Subcutaneous adipose tissue (tissue), 4 donors: ENCODE results near the gene BTN3A1. TPM values are rescaled to one million over a fixed set of nuclear protein-coding genes. Genes with fewer than 3 reads are reported as not detected.

Source experiments
- total RNA-seq, 4 donors: library from RNA; depleted of rRNA; stranded (reverse); fragments of >200 nt; gene quantifications; one replicate each; pipeline ENCODE4 v1.1.0, GENCODE V29; 2016
- TF ChIP-seq, protein P1 (sequence below): fragments of 450-650 bp; IDR thresholded peaks from one replicate; pipeline ENCODE4 v1.5.1; 2016; ENCODE audit warnings: low read depth, mild to moderate bottlenecking, control low read depth, antibody characterized with exemption, moderate library complexity

Gene BTN3A1
- total RNA-seq, 4 donors from 2014 or later, result 9.6 to 25.2 (median 16.5) TPM

DNA sequence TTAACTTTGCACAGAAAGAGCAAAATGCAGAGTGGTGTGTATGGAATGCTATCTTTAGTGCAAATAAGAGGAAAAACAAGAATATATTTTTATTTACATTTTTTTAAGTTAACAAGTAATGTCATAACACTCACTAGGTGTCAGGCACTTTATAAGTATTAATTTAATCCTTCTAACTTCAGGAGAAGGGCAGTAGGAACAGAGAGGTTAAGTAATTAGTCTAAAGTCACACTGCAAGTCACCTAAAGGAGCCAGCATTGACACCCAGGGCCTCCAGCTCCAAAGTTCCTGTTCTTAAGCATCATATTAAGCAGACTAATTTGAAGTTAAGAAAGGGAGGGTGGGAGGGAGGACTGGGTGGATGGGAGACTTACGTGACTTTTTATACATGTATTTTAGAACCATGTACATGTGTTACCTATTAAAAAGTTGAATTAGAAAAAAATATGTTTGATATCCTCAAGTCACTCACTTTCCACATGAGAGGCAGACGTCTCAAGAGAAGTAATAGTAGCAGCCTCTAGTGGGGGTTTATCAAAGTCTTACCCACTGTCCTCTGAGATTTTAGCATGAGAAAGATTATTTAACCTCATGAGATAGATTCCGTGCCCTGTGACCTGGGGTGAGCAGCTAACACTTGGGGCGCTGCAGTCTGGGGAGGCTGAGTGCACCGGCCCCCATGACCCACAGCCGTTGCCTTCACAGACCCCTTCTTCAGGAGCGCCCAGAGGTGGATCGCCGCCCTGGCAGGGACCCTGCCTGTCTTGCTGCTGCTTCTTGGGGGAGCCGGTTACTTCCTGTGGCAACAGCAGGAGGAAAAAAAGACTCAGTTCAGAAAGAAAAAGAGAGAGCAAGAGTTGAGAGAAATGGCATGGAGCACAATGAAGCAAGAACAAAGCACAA, 7.0 kb downstream of the BTN3A1 start:
- TF ChIP-seq, protein P1, sequence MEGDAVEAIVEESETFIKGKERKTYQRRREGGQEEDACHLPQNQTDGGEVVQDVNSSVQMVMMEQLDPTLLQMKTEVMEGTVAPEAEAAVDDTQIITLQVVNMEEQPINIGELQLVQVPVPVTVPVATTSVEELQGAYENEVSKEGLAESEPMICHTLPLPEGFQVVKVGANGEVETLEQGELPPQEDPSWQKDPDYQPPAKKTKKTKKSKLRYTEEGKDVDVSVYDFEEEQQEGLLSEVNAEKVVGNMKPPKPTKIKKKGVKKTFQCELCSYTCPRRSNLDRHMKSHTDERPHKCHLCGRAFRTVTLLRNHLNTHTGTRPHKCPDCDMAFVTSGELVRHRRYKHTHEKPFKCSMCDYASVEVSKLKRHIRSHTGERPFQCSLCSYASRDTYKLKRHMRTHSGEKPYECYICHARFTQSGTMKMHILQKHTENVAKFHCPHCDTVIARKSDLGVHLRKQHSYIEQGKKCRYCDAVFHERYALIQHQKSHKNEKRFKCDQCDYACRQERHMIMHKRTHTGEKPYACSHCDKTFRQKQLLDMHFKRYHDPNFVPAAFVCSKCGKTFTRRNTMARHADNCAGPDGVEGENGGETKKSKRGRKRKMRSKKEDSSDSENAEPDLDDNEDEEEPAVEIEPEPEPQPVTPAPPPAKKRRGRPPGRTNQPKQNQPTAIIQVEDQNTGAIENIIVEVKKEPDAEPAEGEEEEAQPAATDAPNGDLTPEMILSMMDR, result no peak

DNA sequence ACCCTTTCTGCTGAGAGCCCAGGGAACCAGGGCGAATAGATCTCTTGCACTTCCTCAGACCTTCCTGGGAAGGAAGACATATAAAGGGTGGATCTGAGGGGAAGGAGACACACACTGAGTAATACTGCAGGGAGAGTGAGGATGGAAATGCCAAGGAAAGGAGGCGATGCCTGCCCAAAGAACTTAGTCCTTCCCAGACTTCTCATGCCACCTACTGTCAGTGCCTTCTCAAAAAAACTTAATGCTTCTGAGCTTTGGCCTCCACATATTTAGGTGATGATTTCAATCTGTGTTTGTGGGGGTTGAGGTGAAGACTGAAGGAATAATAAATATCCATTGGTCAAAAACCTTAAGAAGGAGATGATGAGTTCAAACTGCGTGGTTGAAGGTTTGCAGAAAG, 9.7 kb downstream of the BTN3A1 start:
- TF ChIP-seq, protein P1, result no peak

DNA sequence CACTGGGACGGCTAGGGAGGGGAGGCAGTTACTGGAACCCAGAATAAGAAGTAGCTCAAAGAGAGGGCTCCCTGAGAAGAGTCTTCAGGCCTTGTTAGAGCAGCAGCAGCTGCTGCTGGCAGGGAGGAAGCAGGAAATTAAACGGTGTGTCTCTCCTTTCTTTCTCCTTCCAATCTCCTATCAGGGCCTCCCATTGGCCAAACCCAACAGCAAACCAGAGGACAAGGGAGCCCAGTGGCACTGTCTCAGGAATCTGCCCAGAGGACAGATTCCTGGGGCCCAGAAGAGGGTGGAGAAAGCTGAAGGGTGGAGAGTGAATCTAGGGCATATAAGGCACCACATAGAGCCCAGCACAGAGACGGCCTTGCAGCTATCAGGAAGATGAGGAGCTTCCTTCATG, 10.2 kb downstream of the BTN3A1 start:
- TF ChIP-seq, protein P1, result no peak

DNA sequence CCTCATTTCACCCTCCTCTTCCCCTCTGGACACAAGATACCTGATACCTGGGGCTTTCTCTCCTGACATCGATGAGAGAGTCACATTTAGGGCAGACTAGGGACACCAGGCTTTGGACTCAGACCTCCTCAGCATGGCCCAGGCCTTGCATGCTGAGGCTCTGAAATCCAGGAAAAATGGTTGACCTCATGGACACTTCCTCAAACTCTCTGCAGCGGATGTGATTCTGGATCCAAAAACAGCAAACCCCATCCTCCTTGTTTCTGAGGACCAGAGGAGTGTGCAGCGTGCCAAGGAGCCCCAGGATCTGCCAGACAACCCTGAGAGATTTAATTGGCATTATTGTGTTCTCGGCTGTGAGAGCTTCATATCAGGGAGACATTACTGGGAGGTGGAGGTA, 10.9 kb downstream of the BTN3A1 start:
- TF ChIP-seq, protein P1, result no peak

DNA sequence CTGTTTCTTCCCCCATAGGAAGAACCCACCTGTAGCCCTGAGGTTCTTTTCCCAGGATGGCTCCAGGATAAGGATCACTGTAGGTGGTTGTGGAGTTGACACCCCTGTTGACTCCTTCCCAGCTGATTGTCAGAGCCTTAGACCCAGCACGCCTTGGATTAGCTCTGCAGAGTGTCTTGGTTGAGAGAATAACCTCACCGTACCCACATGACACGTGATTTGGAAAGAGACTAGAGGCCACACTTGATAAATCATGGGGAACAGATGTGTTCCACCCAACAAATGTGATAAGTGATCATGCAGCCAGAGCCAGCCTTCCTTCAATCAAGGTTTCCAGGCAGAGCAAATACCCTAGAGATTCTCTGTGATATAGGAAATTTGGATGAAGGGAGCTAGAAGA, 12.2 kb downstream of the BTN3A1 start:
- TF ChIP-seq, protein P1, result no peak

DNA sequence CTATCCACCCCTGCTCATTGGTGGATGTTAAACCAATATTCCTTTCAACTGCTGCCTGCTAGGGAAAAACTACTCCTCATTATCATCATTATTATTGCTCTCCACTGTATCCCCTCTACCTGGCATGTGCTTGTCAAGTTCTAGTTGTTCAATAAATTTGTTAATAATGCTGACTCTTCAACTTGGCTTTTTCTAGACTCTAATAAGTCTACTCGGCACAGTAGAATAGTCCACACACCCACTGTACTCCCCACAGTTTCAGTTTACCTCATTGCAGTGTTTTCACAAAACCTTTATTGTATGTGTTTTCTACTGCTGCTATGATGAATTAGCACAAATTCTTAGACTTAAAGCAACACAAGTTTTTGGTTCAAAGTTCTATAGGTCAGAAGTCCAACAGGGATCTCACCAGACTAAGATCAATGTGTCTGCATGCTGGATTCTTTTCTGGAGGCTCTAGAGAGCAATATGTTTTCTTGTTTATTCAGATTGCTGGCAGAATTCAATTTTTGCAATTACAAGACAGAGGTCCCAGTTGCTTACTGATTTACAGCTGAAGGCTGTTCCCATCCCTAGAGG, 13.1 kb downstream of the BTN3A1 start:
- TF ChIP-seq, protein P1, result no peak

DNA sequence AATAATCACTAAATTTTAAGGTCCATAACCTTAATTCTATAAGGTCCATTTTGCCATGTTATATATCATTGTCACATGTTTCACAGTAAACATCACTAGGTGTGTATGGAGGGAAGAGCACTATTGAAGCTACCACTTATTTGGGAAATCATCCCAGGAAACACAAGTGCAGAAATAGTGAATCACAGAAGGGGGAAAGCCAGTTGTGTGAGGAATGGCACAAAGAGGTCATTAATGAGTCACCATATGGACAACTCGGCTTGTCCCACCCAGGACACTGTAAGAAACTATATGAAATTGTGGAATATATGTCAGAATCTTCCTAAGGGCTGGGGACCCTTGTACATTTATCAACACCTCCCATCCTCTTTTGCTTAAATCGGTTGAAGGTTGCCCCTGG, 13.7 kb downstream of the BTN3A1 start:
- TF ChIP-seq, protein P1, result no peak
